Measurements from ENCODE around the gene ATXN2. TPM values are rescaled to one million over a fixed set of nuclear protein-coding genes. Genes with fewer than 3 reads are reported as not detected.
"Not testable (repeated sequence)": the region's sequence is repeated elsewhere in the genome, so short reads cannot be mapped to it uniquely, and the experiment has no call there.

The ATXN2 gene
- total RNA-seq, 1 donor from 2014 or later: 50.0 TPM

- Histone ChIP-seq H3K9me3 (replicated peaks) (no peaks in the 10 kb centered on the region), H3K36me3 (no peaks in the 10 kb centered on the region), H3K4me3 (no peak overlapping the region), H3K27me3 (ENCODE audit: low read depth) (no peaks in the 10 kb centered on the region), H3K27ac (replicated peaks) (no peak overlapping the region), H3K4me1 (peaks cover 46% of the 10 kb centered on the region)
- intact Hi-C loops (cut with micrococcal nuclease): no loop called here
- no peak for DNase-seq
- no peak for TF ChIP-seq CTCF (IDR thresholded peaks at IDR 0.05; ENCODE audit: borderline replicate concordance)
Measured at GRCh38 chr12:111586986-111587385, 12.1 kb downstream of the ATXN2 start.

DNA sequence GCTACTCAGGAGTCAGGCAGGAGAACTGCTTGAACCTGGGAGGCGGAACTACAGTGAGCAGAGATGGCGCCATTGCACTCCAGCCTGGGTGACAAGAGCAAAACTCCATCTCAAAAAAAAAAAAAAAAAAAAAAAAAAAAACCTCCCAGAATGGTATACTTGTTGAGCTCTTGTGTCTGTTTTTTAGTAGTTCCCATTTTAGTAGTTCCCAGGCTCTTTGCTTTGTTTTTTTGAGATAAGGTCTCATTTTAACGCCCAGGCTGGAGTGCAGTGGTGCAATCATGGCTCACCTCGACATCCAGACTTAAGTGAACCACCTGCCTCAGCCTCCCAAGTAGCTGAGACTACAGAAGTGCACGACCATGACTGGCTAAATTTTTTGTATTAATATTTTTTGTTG lies 13.4 kb downstream of the ATXN2 start:
- Histone ChIP-seq H3K4me3 (no peak overlapping the region), H3K36me3 (no peaks in the 10 kb centered on the region), H3K9me3 (replicated peaks) (no peaks in the 10 kb centered on the region), H3K27ac (replicated peaks) (no peak overlapping the region), H3K4me1 (peaks cover 44% of the 10 kb centered on the region), H3K27me3 (ENCODE audit: low read depth) (no peaks in the 10 kb centered on the region)
- TF ChIP-seq CTCF (IDR thresholded peaks at IDR 0.05; ENCODE audit: borderline replicate concordance): no peak
- intact Hi-C loops (cut with micrococcal nuclease): no loop called here
- DNase-seq: no peak

DNA sequence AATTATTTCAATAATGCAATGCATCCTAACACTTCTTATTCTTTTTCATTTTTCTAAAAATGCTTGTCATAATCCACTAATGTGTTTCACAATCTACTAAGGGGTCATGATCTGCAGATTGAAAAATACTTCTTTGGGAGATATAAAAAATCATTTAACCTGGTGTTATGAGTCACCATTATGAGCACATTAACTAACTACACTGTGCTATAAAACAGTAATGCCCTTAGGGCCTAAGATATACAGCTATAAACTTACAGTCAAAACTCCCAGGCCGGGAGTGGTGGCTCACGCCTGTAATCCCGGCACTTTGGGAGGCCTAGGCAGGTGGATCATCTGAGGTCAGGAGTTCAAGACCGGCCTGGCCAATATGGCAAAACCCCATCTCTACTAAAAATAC lies 14.2 kb downstream of the ATXN2 start:
- no peaks in the 10 kb centered on the region for H3K27me3 ChIP-seq (ENCODE audit: low read depth)
- TF ChIP-seq CTCF (IDR thresholded peaks at IDR 0.05; ENCODE audit: borderline replicate concordance): no peak
- no peak for DNase-seq
- intact Hi-C loops (cut with micrococcal nuclease): no loop called here
- no peak overlapping the region for H3K4me3 ChIP-seq
- peaks cover 41% of the 10 kb centered on the region for H3K4me1 ChIP-seq
- no peak overlapping the region for H3K27ac ChIP-seq (replicated peaks)
- no peaks in the 10 kb centered on the region for H3K36me3 ChIP-seq
- no peaks in the 10 kb centered on the region for H3K9me3 ChIP-seq (replicated peaks)

DNA sequence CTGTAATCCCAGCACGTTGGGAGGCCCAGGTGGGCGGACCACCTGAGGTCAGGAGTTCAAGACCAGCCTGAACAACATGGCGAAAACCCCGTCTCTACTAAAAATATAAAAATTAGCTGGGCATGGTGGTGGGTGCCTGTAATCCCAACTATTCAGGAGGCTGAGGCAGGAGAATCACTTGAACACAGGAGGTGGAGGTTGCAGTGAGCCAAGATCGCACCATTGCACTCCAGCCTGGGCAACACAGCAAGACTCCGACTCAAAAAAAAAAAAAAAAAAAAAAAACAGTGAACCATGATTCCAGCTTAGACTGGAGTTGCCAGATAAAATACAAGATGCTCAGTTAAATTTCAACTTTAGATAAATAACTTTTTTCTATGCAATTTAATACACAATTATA lies 15.6 kb downstream of the ATXN2 start:
- H3K27me3 ChIP-seq (ENCODE audit: low read depth); DNase-seq; H3K4me3 ChIP-seq; intact Hi-C loops (cut with micrococcal nuclease); H3K27ac ChIP-seq (replicated peaks); H3K36me3 ChIP-seq; H3K9me3 ChIP-seq (replicated peaks): not testable (repeated sequence)
- peaks cover 53% of the 10 kb centered on the region for H3K4me1 ChIP-seq

- H3K27ac ChIP-seq (replicated peaks): no peak overlapping the region
- DNase-seq: no peak
- H3K4me1 ChIP-seq: peaks cover 51% of the 10 kb centered on the region
- no peaks in the 10 kb centered on the region for H3K27me3 ChIP-seq (ENCODE audit: low read depth)
- no peaks in the 10 kb centered on the region for H3K36me3 ChIP-seq
- H3K9me3 ChIP-seq (replicated peaks): no peaks in the 10 kb centered on the region
- intact Hi-C loops (cut with micrococcal nuclease): no loop called here
- no peak for TF ChIP-seq CTCF (IDR thresholded peaks at IDR 0.05; ENCODE audit: borderline replicate concordance)
- H3K4me3 ChIP-seq: no peak overlapping the region
Measured at GRCh38 chr12:111582133-111582747, 16.9 kb downstream of the ATXN2 start.

DNA sequence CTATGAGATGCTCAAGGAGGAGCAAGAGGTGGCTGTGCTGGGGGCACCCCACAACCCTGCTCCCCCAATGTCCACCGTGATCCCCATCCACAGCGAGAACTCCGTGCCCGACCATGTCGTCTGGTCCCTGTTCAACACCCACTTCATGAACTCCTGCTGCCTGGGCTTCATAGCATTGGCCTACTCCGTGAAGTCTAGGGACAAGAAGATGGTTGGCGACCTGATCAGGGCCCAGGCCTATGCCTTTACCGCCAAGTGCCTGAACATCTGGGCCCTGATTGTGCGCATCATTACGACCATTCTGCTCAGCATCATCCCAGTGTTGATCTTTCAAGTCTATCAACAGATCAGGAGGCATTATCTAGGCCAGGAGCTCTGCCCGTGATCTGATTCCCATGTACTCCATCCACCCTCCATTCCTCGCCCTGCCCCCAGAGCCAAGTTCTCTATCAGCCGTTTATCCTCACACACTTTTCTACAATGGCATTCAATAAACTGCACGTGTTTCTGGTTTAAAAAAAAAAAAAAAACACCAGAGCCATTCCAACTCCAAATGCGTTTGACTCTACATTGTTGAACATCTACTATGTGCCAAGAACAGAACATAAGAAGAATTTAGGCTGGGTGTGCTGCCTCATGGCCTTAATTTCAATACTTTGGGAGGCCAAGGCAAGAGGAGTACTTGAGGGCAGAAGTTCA lies 17.5 kb downstream of the ATXN2 start:
- intact Hi-C loops (cut with micrococcal nuclease): no loop called here
- no peak for TF ChIP-seq CTCF (IDR thresholded peaks at IDR 0.05; ENCODE audit: borderline replicate concordance)
- no peaks in the 10 kb centered on the region for H3K27me3 ChIP-seq (ENCODE audit: low read depth)
- peaks cover 45% of the 10 kb centered on the region for H3K4me1 ChIP-seq
- no peak overlapping the region for H3K4me3 ChIP-seq
- no peak for DNase-seq
- H3K27ac ChIP-seq (replicated peaks): no peak overlapping the region
- no peaks in the 10 kb centered on the region for H3K36me3 ChIP-seq
- no peaks in the 10 kb centered on the region for H3K9me3 ChIP-seq (replicated peaks)

All from left ventricle myocardium inferior (tissue), 1 donor.